Thyroid gland (tissue), 4 donors: Measurements from ENCODE around the gene SOX30.

Experiments
- CTCF ChIP-seq, 6 experiments: fragments of 200-600 bp in 3 of 6; fragments of 450-650 bp in 3 of 6; sonication (generic) in 3 of 6; IDR thresholded peaks; one replicate each; pipeline ENCODE4 v1.5.1; 2016 to 2019; ENCODE audit warnings: antibody characterized with exemption in 6 of 6, mild to moderate bottlenecking in 2 of 6, inconsistent platforms in 1 of 6, moderate library complexity in 1 of 6
- POLR2A ChIP-seq, 2 donors: fragments of 450-650 bp; IDR thresholded peaks; one replicate each; pipeline ENCODE4 v1.6.1; 2017; ENCODE audit warnings: antibody characterized with exemption in 2 of 2, mild to moderate bottlenecking in 2 of 2, moderate library complexity in 1 of 2

GRCh38 chr5:157596487-157596886, 55.8 kb downstream of the SOX30 start:
- TF ChIP-seq CTCF (IDR thresholded peaks at IDR 0.05) (no peak), POLR2A (IDR thresholded peaks at IDR 0.05) (no peak)
